K562 treated with DMSO at 1 percent for 12 hours (cell line): ENCODE measurements around the gene IGSF5. TPM values are rescaled to one million over a fixed set of nuclear protein-coding genes. Genes with fewer than 3 reads are reported as not detected.

ENCODE experiments used
- total RNA-seq: library from RNA; unstranded; fragments of 300-600 nt; gene quantifications from 2 replicates; pipeline ENCODE4 v1.2.3, GENCODE V29; 2022; ENCODE audit not compliant: insufficient read depth

Gene IGSF5
- total RNA-seq, result not detected in 2 replicates

DNA sequence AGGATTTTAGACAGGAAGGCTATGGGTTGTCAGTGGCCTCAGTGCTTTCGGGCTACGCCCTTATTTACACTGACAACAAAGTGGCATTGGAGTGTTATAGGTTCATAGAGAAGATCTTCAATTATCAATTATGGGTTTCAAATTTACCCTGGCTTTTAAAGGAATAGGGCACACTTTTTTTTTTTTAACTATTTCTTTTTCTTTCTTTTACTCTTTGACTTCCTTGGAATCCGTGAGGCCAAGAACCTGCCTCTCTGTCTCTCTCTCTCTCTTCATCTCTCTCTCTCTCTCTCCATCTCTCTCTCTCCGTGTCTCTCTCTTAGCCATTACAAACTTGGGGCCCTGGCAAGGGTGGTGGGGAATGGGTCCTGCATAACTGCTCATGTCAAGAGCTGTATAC lies at the start of gene IGSF5:
TSS of gene IGSF5 (plus strand) at position 301 of the 400 bp plus-strand sequence. CDS start 327 bp downstream, outside the sequence.

Other genes with a start within 250 kb of the IGSF5 start
- gene B3GALT5, start 132.2 kb upstream of the IGSF5 start, total RNA-seq, result not detected in 2 replicates
- not detected in 2 replicates for gene PCP4, start 122.3 kb downstream of the IGSF5 start, total RNA-seq